ENCODE measurements around the gene EFNB2.

EFNB2 gene

GRCh38 chr13:106523576-106523975, 11.9 kb downstream of the EFNB2 start:
- DNase-seq, result no peak

GRCh38 chr13:106522898-106523525, 12.4 kb downstream of the EFNB2 start:
- no peak for DNase-seq

- DNase-seq, result no peak
These were observed 13.3 kb downstream of the EFNB2 start for GRCh38 chr13:106522112-106522705.

- no peak for DNase-seq
These were observed 14.2 kb downstream of the EFNB2 start for GRCh38 chr13:106521095-106521799.

- DNase-seq, result no peak
These were observed 15.0 kb downstream of the EFNB2 start for GRCh38 chr13:106520251-106521054.

GRCh38 chr13:106518512-106518911, 16.9 kb downstream of the EFNB2 start:
- DNase-seq, result no peak

GRCh38 chr13:106517109-106517847, 18.2 kb downstream of the EFNB2 start:
- no peak for DNase-seq

GRCh38 chr13:106515635-106516254, 19.7 kb downstream of the EFNB2 start:
- DNase-seq, result no peak

GRCh38 chr13:106514928-106515634, 20.4 kb downstream of the EFNB2 start:
- no peak for DNase-seq

GRCh38 chr13:106513025-106513983, 22.2 kb downstream of the EFNB2 start:
- no peak for DNase-seq

- DNase-seq, result no peak
These were observed 27.7 kb downstream of the EFNB2 start for GRCh38 chr13:106507560-106508274.

GRCh38 chr13:106506286-106506685, 29.2 kb downstream of the EFNB2 start:
- DNase-seq, result no peak

- no peak for DNase-seq
These were observed 29.7 kb downstream of the EFNB2 start for GRCh38 chr13:106505732-106506131.

- no peak for DNase-seq
These were observed 30.2 kb downstream of the EFNB2 start for GRCh38 chr13:106505295-106505694.

- DNase-seq, result no peak
These were observed 31.6 kb downstream of the EFNB2 start for GRCh38 chr13:106503730-106504453.

GRCh38 chr13:106503272-106503671, 32.2 kb downstream of the EFNB2 start:
- no peak for DNase-seq

GRCh38 chr13:106500445-106500844, 35.0 kb downstream of the EFNB2 start:
- DNase-seq, result no peak

GRCh38 chr13:106499896-106500295, 35.6 kb downstream of the EFNB2 start:
- no peak for DNase-seq

- no peak for DNase-seq
These were observed 36.3 kb downstream of the EFNB2 start for GRCh38 chr13:106499113-106499512.
